Measurements from ENCODE around the gene PDPK1. TPM values are rescaled to one million over a fixed set of nuclear protein-coding genes. Genes with fewer than 3 reads are reported as not detected.

Gene PDPK1
- total RNA-seq, 2 experiments from 2014 or later: 14.4 to 40.6 TPM

- no peak overlapping the region for H2AFZ ChIP-seq (ENCODE audit: low read length)
- ChIA-PET POLR2A (no interaction called here), CTCF (ENCODE audit: unreplicated experiment) (no interaction called here)
- H3K27ac ChIP-seq (ENCODE audit: low read depth, low read length, poor library complexity, severe bottlenecking): no peak overlapping the region
- no TSS peak for BruUV-seq (replicated peaks)
- peaks cover 17% of the 10 kb centered on the region; the same call in 1 of the 2 replicates for H3K36me3 ChIP-seq (ENCODE audit: insufficient read depth, low read length)
- no peaks in the 10 kb centered on the region for H3K9me2 ChIP-seq (ENCODE audit: insufficient read depth, low read length)
- TF ChIP-seq EZH2phosphoT487 (IDR thresholded peaks at IDR 0.05; ENCODE audit: borderline replicate concordance, low read depth, low read length) (no peak), CTCF (conservative IDR thresholded peaks at IDR 0.05; ENCODE audit: low read length) (no peak)
- no peaks in the 10 kb centered on the region for H4K20me1 ChIP-seq (ENCODE audit: insufficient read depth, low read length)
- H3K4me2 ChIP-seq (ENCODE audit: low read length): no peak overlapping the region
- DNase-seq (ENCODE audit: low spot score): no peak
- peaks cover 6% of the 10 kb centered on the region for H3K4me1 ChIP-seq (ENCODE audit: insufficient read depth, low read length, poor library complexity, severe bottlenecking)
- H3K9me3 ChIP-seq (ENCODE audit: low read length): no peaks in the 10 kb centered on the region
- intact Hi-C loops (cut with micrococcal nuclease; ENCODE audit: unreplicated experiment): no loop called here
- H3K4me3 ChIP-seq (ENCODE audit: low read depth, low read length, poor library complexity, severe bottlenecking): no peak overlapping the region
- H3K79me2 ChIP-seq (ENCODE audit: insufficient read depth, low read depth, low read length): no peaks in the 10 kb centered on the region
Observed at GRCh38 chr16:2490190-2491105, 47.4 kb upstream of the PDPK1 start.

GRCh38 chr16:2492292-2492691 lies 45.5 kb upstream of the PDPK1 start:
- no peaks in the 10 kb centered on the region for H3K9me3 ChIP-seq (ENCODE audit: low read length)
- no peak overlapping the region for H2AFZ ChIP-seq (ENCODE audit: low read length)
- POLR2A ChIA-PET: interaction anchor here (0.6 kb wide), 1 partner anchor 262 kb away, joined by 5 read pairs; no protein-coding TSS in a partner anchor
- H3K4me2 ChIP-seq (ENCODE audit: low read length): no peak overlapping the region
- no peaks in the 10 kb centered on the region for H3K4me1 ChIP-seq (ENCODE audit: insufficient read depth, low read length, poor library complexity, severe bottlenecking)
- TF ChIP-seq CTCF (conservative IDR thresholded peaks at IDR 0.05; ENCODE audit: low read length): no peak
- TF ChIP-seq EZH2phosphoT487 (IDR thresholded peaks at IDR 0.05; ENCODE audit: borderline replicate concordance, low read depth, low read length): no peak
- no TSS peak for BruUV-seq (replicated peaks)
- no peaks in the 10 kb centered on the region for H4K20me1 ChIP-seq (ENCODE audit: insufficient read depth, low read length)
- H3K36me3 ChIP-seq (ENCODE audit: insufficient read depth, low read length): peaks cover 25% of the 10 kb centered on the region
- DNase-seq (ENCODE audit: low spot score): no peak
- H3K27ac ChIP-seq (ENCODE audit: low read depth, low read length, poor library complexity, severe bottlenecking): no peak overlapping the region
- CTCF ChIA-PET (ENCODE audit: unreplicated experiment): no interaction called here
- H3K79me2 ChIP-seq (ENCODE audit: insufficient read depth, low read depth, low read length): no peaks in the 10 kb centered on the region
- intact Hi-C loops (cut with micrococcal nuclease; ENCODE audit: unreplicated experiment): no loop called here
- H3K4me3 ChIP-seq (ENCODE audit: low read depth, low read length, poor library complexity, severe bottlenecking): no peak overlapping the region
- no peaks in the 10 kb centered on the region for H3K9me2 ChIP-seq (ENCODE audit: insufficient read depth, low read length)

- H4K20me1 ChIP-seq (ENCODE audit: insufficient read depth, low read length): no peaks in the 10 kb centered on the region
- H3K9me2 ChIP-seq (ENCODE audit: insufficient read depth, low read length): no peaks in the 10 kb centered on the region
- peaks cover 37% of the 10 kb centered on the region for H3K36me3 ChIP-seq (ENCODE audit: insufficient read depth, low read length)
- H3K9me3 ChIP-seq (ENCODE audit: low read length): no peaks in the 10 kb centered on the region
- no peak overlapping the region for H3K4me2 ChIP-seq (ENCODE audit: low read length)
- no peak overlapping the region for H3K27ac ChIP-seq (ENCODE audit: low read depth, low read length, poor library complexity, severe bottlenecking)
- DNase-seq (ENCODE audit: low spot score): no peak
- H2AFZ ChIP-seq (ENCODE audit: low read length): no peak overlapping the region
- CTCF ChIA-PET (ENCODE audit: unreplicated experiment): no interaction called here
- POLR2A ChIA-PET: no interaction called here
- no peak for TF ChIP-seq EZH2phosphoT487 (IDR thresholded peaks at IDR 0.05; ENCODE audit: borderline replicate concordance, low read depth, low read length)
- no peak for TF ChIP-seq CTCF (conservative IDR thresholded peaks at IDR 0.05; ENCODE audit: low read length)
- intact Hi-C loops (cut with micrococcal nuclease; ENCODE audit: unreplicated experiment): no loop called here
- no peaks in the 10 kb centered on the region for H3K79me2 ChIP-seq (ENCODE audit: insufficient read depth, low read depth, low read length)
- no peaks in the 10 kb centered on the region for H3K4me1 ChIP-seq (ENCODE audit: insufficient read depth, low read length, poor library complexity, severe bottlenecking)
- H3K4me3 ChIP-seq (ENCODE audit: low read depth, low read length, poor library complexity, severe bottlenecking): no peak overlapping the region
- BruUV-seq (replicated peaks): no TSS peak
Observed at GRCh38 chr16:2493605-2494004, 44.2 kb upstream of the PDPK1 start.

Data from OCI-LY7 (cell line).